ENCODE data around the gene SLC35E1. TPM values are rescaled to one million over a fixed set of nuclear protein-coding genes. Genes with fewer than 3 reads are reported as not detected.

Gene SLC35E1
- total RNA-seq, 4 donors from 2014 or later, result 30.7 to 43.2 (median 39.2) TPM

DNA sequence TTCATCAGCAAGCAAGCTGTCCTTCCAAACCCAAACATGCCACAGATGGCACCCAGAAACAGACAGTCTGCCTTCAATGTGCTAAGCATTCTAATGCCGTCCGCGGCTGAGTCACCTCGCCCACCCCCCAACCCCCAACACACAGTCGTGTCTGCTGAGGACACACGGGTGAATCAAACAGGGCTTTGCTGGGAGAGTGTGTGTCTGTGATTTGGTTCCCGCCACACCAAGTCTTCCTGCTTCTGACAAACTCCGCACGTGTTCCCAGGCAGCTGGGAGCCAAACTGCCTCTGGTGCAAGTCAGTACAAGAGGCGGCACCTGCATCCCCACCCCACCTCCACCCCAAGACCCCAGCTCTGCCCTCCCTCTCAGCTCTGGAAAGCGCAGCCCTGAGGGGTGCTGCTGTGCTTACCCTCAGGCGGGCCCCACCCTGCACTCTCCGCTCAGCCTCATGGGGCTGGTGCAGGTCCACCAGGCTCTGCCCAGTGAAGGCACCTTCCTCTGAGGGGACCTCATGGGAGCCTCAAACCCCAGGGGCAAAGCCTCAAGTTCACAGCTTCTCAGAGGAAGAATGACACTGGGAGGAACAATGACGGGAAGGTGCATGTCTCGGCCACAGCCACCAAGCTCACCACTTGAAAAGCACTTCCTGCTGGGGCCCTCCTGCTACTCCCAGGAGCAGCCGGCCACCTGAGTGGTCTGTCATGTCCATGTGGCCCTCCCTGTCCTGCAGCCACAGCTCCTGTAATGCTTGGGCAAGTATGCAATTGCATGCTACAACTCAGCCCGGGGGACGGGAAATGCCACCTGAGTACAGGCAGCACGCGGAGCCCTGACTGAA is 15.0 kb upstream of the SLC35E1 start:
- whole genome bisulfite sequencing, 2 donors, result 27 to 30% methylated on average over 15 to 20 of the region's 20 CpGs
- intact Hi-C loops (cut with DNase I; ENCODE audit: low total_unique reads), result no loop called here
- H3K4me3 ChIP-seq (ENCODE audit: low read depth, poor library complexity, severe bottlenecking), result no peak overlapping the region
- no peak for TF ChIP-seq POLR2A (IDR thresholded peaks at IDR 0.05)
- TF ChIP-seq, protein P1, sequence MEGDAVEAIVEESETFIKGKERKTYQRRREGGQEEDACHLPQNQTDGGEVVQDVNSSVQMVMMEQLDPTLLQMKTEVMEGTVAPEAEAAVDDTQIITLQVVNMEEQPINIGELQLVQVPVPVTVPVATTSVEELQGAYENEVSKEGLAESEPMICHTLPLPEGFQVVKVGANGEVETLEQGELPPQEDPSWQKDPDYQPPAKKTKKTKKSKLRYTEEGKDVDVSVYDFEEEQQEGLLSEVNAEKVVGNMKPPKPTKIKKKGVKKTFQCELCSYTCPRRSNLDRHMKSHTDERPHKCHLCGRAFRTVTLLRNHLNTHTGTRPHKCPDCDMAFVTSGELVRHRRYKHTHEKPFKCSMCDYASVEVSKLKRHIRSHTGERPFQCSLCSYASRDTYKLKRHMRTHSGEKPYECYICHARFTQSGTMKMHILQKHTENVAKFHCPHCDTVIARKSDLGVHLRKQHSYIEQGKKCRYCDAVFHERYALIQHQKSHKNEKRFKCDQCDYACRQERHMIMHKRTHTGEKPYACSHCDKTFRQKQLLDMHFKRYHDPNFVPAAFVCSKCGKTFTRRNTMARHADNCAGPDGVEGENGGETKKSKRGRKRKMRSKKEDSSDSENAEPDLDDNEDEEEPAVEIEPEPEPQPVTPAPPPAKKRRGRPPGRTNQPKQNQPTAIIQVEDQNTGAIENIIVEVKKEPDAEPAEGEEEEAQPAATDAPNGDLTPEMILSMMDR (IDR thresholded peaks at IDR 0.05), result no peak
- DNase-seq (ENCODE audit: low spot score in 2 of 2), result no peak

DNA sequence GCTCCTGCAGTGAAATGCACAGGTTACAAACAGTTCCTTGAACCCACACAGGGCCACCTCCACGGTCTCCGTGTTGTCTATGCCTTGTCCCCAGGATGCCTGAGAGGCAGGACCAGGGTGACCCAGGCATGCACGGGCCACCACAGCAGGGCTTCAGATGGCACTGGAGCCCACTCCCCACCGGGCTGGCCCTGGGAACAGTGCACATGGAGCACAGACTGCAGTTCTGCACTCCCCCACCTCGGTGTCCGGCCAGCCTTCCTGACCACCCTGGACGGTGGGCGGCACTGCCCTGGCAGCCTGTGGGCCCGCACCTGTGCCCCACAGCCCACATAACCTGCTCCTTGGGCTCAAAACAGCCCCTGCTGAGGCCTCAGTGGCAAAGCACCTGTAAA is 14.3 kb upstream of the SLC35E1 start:
- H3K4me3 ChIP-seq (ENCODE audit: low read depth, poor library complexity, severe bottlenecking), result no peak overlapping the region
- WGBS, 2 donors, result 66 to 75% methylated on average over 7 to 8 of the region's 9 CpGs
- DNase-seq (ENCODE audit: low spot score in 2 of 2), result no peak
- TF ChIP-seq POLR2A (IDR thresholded peaks at IDR 0.05), result no peak
- TF ChIP-seq, protein P1 (IDR thresholded peaks at IDR 0.05), result no peak
- intact Hi-C loops (cut with DNase I; ENCODE audit: low total_unique reads), result no loop called here

DNA sequence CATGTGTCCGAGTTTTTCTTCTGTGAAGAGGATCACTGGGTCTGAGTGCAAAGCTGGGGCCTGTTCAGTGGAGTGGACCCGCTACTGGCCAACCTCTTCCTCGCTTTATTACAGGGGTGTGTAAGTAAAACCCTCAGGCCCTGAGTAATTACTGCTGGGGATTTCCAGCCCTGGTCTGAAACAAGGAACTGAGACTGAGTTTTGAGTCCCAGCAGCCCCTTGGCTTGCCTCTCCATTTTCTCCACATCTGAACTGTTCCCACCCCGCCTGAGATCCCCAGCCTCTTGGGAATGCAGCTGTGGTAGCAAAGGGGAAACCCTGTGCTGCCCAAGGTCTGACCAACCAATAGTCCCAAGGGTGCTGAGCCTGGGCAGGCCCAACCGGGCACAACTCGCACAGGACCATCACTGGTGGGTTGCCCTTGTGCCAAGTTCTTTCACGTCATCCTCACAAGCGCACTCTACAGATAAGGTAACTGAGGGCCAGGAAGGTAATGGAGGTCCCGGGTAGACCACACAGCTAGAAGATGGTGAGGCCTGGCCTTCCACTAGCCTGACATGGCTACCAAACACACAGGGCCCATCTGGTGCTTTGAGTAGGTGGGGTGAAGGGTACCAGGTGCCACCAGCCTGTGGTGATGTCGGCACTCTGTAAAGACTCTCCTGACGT is 13.7 kb upstream of the SLC35E1 start:
- no peak overlapping the region for H3K4me3 ChIP-seq (ENCODE audit: low read depth, poor library complexity, severe bottlenecking)
- no peak for DNase-seq (ENCODE audit: low spot score in 2 of 2)
- TF ChIP-seq, protein P1 (IDR thresholded peaks at IDR 0.05), result no peak
- no peak for TF ChIP-seq POLR2A (IDR thresholded peaks at IDR 0.05)
- WGBS, 2 donors, result 71% methylated on average over 11 of the region's 11 CpGs
- intact Hi-C loops (cut with DNase I; ENCODE audit: low total_unique reads), result no loop called here

DNA sequence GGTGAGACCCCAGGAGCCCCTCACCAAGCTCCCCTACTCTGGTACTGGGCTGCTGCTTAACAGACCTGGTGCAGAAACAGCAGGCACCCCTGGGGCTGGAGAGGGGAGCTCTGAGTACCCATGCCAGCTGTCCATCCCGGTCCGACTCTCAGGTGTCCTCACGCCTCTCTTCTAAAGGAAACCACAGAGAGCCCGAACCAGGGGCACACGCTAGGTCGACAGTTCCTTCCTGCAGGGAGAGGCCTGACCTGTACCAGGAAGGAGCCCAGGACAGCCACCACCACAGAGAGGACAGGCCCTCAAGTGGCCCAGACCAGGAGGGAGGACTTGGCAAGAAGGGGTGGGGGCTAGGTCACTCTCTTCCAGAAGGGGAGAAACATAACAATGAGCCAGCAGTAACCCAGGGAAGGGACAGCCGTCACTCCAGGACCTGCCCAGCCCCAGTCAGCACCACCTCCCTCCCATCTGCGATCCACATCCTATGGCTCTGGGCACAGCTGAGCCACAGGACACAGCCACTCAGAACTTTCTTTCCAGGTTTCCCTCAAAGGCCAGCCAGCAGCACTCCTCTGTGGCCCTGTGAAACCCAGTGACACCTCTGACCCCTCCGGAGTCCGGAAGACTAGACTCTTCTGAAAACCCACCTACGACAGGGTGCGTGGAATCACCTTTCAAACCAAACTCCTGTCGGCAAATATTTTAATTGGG is 13.0 kb upstream of the SLC35E1 start:
- TF ChIP-seq, protein P1 (IDR thresholded peaks at IDR 0.05), result no peak
- no peak for TF ChIP-seq POLR2A (IDR thresholded peaks at IDR 0.05)
- WGBS, 2 donors, result 81 to 82% methylated on average over 13 of the region's 13 CpGs
- DNase-seq (ENCODE audit: low spot score in 2 of 2), result no peak
- intact Hi-C loops (cut with DNase I; ENCODE audit: low total_unique reads), result no loop called here
- H3K4me3 ChIP-seq (ENCODE audit: low read depth, poor library complexity, severe bottlenecking), result no peak overlapping the region

DNA sequence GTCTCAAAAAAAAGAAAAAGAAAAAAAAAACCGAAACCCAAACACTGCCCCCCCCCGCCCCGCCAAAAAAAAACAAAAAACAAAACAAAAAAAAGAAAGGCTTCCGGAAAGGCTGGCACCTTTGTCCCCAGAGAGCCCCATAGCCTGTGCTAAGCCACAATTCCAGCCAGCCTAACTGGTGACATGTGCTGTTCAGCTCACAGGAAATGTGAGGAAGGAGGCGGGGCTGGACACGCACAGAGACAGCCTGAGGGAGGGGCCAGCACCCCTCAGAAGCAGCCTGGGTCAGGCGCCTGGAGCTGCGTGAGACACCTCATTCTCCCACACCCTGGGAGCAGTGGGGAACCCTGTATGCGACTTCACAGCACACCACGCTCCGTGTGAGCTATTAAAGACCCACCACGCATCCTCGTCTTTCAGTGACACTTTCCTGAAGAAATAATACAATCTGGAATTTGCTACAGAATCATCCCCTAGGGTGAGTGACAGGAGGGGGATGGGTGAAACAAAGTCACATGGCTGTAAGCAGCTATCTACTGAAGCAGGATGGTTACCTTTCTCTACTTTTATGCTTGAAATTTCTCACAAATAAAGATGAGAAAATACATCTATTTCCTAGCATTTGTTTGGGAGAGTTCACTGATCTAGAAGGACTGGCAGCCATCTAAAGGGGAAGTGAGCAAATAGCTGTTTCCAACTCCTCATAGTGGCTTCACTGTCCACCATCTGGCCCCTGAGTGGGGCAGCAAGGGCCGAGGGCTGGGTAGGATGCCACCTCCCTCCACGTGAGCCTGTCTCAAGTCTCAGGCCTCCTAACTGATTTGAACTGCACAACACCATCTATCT is 12.3 kb upstream of the SLC35E1 start:
- intact Hi-C loops (cut with DNase I; ENCODE audit: low total_unique reads), result no loop called here
- 9 to 13% methylated on average over 15 of the region's 15 CpGs for WGBS, 2 donors
- TF ChIP-seq, protein P1 (IDR thresholded peaks at IDR 0.05), result no peak
- no peak for TF ChIP-seq POLR2A (IDR thresholded peaks at IDR 0.05)
- no peak overlapping the region for H3K4me3 ChIP-seq (ENCODE audit: low read depth, poor library complexity, severe bottlenecking)
- DNase-seq (ENCODE audit: low spot score in 2 of 2), result peak; percentile 88 to 97
